ENCODE measurements around the gene MED13.

DNA sequence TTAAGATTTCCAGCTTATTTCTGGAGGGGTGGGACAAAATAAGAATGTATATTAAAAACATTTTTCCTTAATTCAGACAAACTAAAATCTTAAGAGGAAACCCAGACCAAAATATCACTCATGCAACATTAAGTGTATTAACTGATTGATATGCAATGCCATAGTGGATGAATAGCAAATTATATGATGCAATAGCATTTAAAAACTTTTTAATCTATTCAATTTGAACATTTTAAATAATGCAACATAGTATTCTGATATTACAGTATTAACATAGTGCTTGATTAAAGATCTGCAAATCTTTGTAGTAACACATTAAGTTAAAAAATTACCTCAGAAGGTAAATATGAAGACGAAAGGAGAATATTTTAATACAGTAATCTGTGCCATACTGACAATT is 122.0 kb downstream of the MED13 start:
- no peak for TF ChIP-seq YY1 (IDR thresholded peaks at IDR 0.05; ENCODE audit: extremely low read depth, insufficient replicate concordance, low read depth, low read length)
- TF ChIP-seq EGR1 (IDR thresholded peaks at IDR 0.05; ENCODE audit: low read depth), result no peak
- TF ChIP-seq POLR2A (IDR thresholded peaks at IDR 0.05; ENCODE audit: borderline replicate concordance, extremely low read depth, insufficient read depth, insufficient read length), result no peak
- no peak for TF ChIP-seq ELF1 (IDR thresholded peaks at IDR 0.05; ENCODE audit: borderline replicate concordance, low read depth)
- TF ChIP-seq, protein P1, sequence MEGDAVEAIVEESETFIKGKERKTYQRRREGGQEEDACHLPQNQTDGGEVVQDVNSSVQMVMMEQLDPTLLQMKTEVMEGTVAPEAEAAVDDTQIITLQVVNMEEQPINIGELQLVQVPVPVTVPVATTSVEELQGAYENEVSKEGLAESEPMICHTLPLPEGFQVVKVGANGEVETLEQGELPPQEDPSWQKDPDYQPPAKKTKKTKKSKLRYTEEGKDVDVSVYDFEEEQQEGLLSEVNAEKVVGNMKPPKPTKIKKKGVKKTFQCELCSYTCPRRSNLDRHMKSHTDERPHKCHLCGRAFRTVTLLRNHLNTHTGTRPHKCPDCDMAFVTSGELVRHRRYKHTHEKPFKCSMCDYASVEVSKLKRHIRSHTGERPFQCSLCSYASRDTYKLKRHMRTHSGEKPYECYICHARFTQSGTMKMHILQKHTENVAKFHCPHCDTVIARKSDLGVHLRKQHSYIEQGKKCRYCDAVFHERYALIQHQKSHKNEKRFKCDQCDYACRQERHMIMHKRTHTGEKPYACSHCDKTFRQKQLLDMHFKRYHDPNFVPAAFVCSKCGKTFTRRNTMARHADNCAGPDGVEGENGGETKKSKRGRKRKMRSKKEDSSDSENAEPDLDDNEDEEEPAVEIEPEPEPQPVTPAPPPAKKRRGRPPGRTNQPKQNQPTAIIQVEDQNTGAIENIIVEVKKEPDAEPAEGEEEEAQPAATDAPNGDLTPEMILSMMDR (IDR thresholded peaks at IDR 0.05 in 2 of 3, conservative IDR thresholded peaks at IDR 0.05 in 1 of 3; ENCODE audit: borderline replicate concordance in 1 of 3, insufficient read depth in 1 of 3, low read depth in 2 of 3, low read length in 2 of 3), result no peak
- TF ChIP-seq TCF7L2 (IDR thresholded peaks at IDR 0.05; ENCODE audit: borderline replicate concordance, extremely low read depth, insufficient read depth, insufficient read length), result no peak
- no peak for TF ChIP-seq EZH2 (IDR thresholded peaks at IDR 0.05)
- no peak for TF ChIP-seq POLR2AphosphoS5 (IDR thresholded peaks at IDR 0.05; ENCODE audit: low read depth, low read length)
- TF ChIP-seq, protein P2, sequence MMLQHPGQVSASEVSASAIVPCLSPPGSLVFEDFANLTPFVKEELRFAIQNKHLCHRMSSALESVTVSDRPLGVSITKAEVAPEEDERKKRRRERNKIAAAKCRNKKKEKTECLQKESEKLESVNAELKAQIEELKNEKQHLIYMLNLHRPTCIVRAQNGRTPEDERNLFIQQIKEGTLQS (IDR thresholded peaks at IDR 0.05), result no peak
- TF ChIP-seq, protein P3, sequence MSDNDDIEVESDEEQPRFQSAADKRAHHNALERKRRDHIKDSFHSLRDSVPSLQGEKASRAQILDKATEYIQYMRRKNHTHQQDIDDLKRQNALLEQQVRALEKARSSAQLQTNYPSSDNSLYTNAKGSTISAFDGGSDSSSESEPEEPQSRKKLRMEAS (IDR thresholded peaks at IDR 0.05), result no peak

All from HCT116 (cell line).